WERI-Rb-1 (cell line): ENCODE data around the gene SLC22A4.

Source experiments
- DNase-seq: peaks from one replicate; pipeline ENCODE4 v3.0.0-alpha.2; 2020
- H3K27ac ChIP-seq: fragments of 250-450 bp; sonication (Bioruptor Pico); 2 replicates; pipeline ENCODE4 v1.5.1; 2020; ENCODE audit warnings: mild to moderate bottlenecking, moderate library complexity
- H3K27me3 ChIP-seq: fragments of 250-450 bp; sonication (Bioruptor Pico); 2 replicates; pipeline ENCODE4 v1.5.1; 2021; ENCODE audit warnings: mild to moderate bottlenecking, low read depth, moderate library complexity; ENCODE audit not compliant: insufficient read depth, severe bottlenecking
- H3K36me3 ChIP-seq: fragments of 250-450 bp; sonication (Bioruptor Pico); 2 replicates; pipeline ENCODE4 v1.5.1; 2020; ENCODE audit warnings: mild to moderate bottlenecking, moderate library complexity
- H3K4me3 ChIP-seq: 2 replicates; pipeline ENCODE4 v1.5.1; 2011; ENCODE audit warnings: low read depth, mild to moderate bottlenecking, control low read depth, low read length
- H3K9me3 ChIP-seq: fragments of 250-450 bp; sonication (Bioruptor Pico); 2 replicates; pipeline ENCODE4 v1.5.1; 2021; ENCODE audit warnings: mild to moderate bottlenecking, moderate library complexity; ENCODE audit not compliant: severe bottlenecking
- TF ChIP-seq, protein P1 (sequence below): IDR thresholded peaks from 2 replicates; pipeline ENCODE4 v1.5.1; 2011; ENCODE audit warnings: low read depth, mild to moderate bottlenecking, control low read depth, inconsistent platforms, low read length

Gene SLC22A4

GRCh38 chr5:132258102-132259068 is 35.8 kb upstream of the SLC22A4 start:
- Histone ChIP-seq H3K27ac (peak overlapping the region; percentile 77), H3K4me3 (no peak overlapping the region), H3K27me3 (no peaks in the 10 kb centered on the region), H3K36me3 (no peaks in the 10 kb centered on the region), H3K9me3 (peaks cover 2% of the 10 kb centered on the region)
- TF ChIP-seq, protein P1, sequence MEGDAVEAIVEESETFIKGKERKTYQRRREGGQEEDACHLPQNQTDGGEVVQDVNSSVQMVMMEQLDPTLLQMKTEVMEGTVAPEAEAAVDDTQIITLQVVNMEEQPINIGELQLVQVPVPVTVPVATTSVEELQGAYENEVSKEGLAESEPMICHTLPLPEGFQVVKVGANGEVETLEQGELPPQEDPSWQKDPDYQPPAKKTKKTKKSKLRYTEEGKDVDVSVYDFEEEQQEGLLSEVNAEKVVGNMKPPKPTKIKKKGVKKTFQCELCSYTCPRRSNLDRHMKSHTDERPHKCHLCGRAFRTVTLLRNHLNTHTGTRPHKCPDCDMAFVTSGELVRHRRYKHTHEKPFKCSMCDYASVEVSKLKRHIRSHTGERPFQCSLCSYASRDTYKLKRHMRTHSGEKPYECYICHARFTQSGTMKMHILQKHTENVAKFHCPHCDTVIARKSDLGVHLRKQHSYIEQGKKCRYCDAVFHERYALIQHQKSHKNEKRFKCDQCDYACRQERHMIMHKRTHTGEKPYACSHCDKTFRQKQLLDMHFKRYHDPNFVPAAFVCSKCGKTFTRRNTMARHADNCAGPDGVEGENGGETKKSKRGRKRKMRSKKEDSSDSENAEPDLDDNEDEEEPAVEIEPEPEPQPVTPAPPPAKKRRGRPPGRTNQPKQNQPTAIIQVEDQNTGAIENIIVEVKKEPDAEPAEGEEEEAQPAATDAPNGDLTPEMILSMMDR: no peak
- DNase-seq: peak; percentile 56

GRCh38 chr5:132259069-132259851 is 34.9 kb upstream of the SLC22A4 start:
- Histone ChIP-seq H3K36me3 (no peaks in the 10 kb centered on the region), H3K27ac (peak overlapping the region; percentile 77), H3K9me3 (peaks cover 2% of the 10 kb centered on the region), H3K4me3 (no peak overlapping the region), H3K27me3 (no peaks in the 10 kb centered on the region)
- TF ChIP-seq, protein P1: no peak
- peak; percentile 79 for DNase-seq

DNA sequence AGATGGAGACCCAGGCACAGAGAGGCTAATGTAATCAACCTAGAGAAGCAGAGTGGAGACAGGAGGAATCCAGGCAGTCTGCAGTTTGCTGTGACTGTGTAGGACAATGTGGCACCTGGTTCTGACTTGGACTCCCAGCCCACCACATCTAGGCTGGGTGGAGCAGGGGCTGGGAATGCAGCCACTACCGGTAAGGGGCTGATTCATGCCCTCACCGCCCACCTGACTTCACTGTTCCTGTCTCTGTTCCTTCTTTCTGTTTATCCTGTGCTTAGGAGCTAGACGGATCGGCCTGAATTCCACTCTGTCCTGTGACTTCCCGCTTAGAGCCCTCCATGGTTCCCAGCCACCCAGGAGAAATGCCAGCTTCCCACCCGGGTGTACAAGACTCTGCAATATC is 34.1 kb upstream of the SLC22A4 start:
- Histone ChIP-seq H3K36me3 (no peaks in the 10 kb centered on the region), H3K27me3 (no peaks in the 10 kb centered on the region), H3K27ac (no peak overlapping the region), H3K4me3 (no peak overlapping the region), H3K9me3 (peaks cover 2% of the 10 kb centered on the region)
- TF ChIP-seq, protein P1: no peak
- peak; percentile 1 for DNase-seq

DNA sequence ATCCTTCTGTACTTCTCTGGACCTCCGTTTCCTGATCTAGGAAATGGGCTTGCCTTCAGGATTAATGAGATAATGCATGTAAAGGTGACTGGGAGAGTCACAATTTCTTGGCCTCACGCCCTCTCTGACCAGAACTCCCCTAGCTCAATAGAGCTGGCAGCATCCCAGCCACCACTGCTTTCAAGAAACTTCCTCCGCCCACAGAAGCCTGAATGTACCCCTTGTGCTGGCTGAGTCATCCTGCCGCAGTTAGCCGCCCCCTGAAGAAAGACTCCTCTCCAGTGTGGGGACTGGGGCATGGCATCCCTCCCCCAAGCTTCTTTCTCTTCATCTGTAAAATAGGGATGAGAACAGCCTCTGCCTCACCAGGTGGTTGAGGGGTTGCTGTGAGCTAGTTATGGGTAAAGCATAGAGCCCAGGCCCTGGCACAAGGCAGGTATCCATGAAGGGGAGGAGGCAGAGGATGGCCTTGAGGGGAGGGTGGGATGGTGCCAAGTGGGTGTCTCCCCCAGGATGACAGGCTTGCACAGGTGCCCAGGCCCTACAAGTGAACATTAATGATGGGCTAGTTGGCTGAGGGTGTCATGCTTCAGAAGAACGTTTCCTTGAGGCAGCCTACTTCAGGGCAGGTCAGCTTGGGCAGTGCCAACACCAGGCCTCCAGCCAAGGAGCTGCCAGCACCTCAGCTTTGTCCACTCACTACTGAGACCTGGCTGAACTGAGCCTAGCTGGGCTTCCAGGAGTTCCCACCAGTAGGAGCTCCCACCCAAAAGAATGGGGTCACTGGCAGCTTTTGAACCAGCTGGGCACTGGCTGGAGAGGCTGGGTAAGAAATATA is 33.3 kb upstream of the SLC22A4 start:
- Histone ChIP-seq H3K9me3 (peaks cover 2% of the 10 kb centered on the region), H3K27ac (no peak overlapping the region), H3K27me3 (no peaks in the 10 kb centered on the region), H3K4me3 (no peak overlapping the region), H3K36me3 (no peaks in the 10 kb centered on the region)
- TF ChIP-seq, protein P1: no peak
- DNase-seq: peak; percentile 3
